Thyroid gland (tissue), 4 donors: ENCODE measurements around the gene CDK19. TPM values are rescaled to one million over a fixed set of nuclear protein-coding genes. Genes with fewer than 3 reads are reported as not detected.

ENCODE experiments used
- DNase-seq, 2 donors: peaks; one replicate each; pipeline ENCODE4 v3.0.0-alpha.2; 2019
- H3K27ac ChIP-seq, 3 donors: fragments of 200-600 bp; sonication (generic); 1 replicate in 2 of 3; 2 replicates in 1 of 3; pipeline ENCODE4 v1.5.1; 2016 to 2019; ENCODE audit warnings: mild to moderate bottlenecking in 1 of 3, moderate library complexity in 1 of 3
- H3K27me3 ChIP-seq: fragments of 200-600 bp; sonication (generic); one replicate; pipeline ENCODE4 v1.5.1; 2019
- H3K36me3 ChIP-seq, 2 donors: fragments of 200-600 bp; sonication (generic); one replicate each; pipeline ENCODE4 v1.5.1; 2016 to 2019
- H3K4me1 ChIP-seq, 2 donors: fragments of 200-600 bp; sonication (generic); one replicate each; pipeline ENCODE4 v1.5.1; 2017 to 2019
- H3K4me3 ChIP-seq, 3 donors: fragments of 200-600 bp; sonication (generic); replicated peaks in 1 of 3; 1 replicate in 2 of 3; 2 replicates in 1 of 3; pipeline ENCODE4 v1.5.1; 2016; ENCODE audit warnings: mild to moderate bottlenecking in 1 of 3
- H3K9me3 ChIP-seq: fragments of 200-600 bp; sonication (generic); one replicate; pipeline ENCODE4 v1.5.1; 2017
- CTCF ChIP-seq, 6 experiments: fragments of 200-600 bp in 3 of 6; fragments of 450-650 bp in 3 of 6; sonication (generic) in 3 of 6; IDR thresholded peaks; one replicate each; pipeline ENCODE4 v1.5.1; 2016 to 2019; ENCODE audit warnings: antibody characterized with exemption in 6 of 6, mild to moderate bottlenecking in 2 of 6, inconsistent platforms in 1 of 6, moderate library complexity in 1 of 6
- POLR2A ChIP-seq, 2 donors: fragments of 450-650 bp; IDR thresholded peaks; one replicate each; pipeline ENCODE4 v1.6.1; 2017; ENCODE audit warnings: antibody characterized with exemption in 2 of 2, mild to moderate bottlenecking in 2 of 2, moderate library complexity in 1 of 2
- WGBS, 2 donors: methylation state at CpG; one replicate each; pipeline ENCODE4 v1.1.5; 2017; 5-methylcytosine and 5-hydroxymethylcytosine counted together
- intact Hi-C: fragments of 100-400 bp; cut with DNase I; formaldehyde crosslinking; loops from one replicate; pipeline ENCODE4 v1.15.1; 2023
- total RNA-seq, 4 donors: library from RNA; depleted of rRNA; stranded (reverse); fragments of >200 nt; gene quantifications; one replicate each; pipeline ENCODE4 v1.2.3, GENCODE V29; 2016

The CDK19 gene
- total RNA-seq, 4 donors from 2014 or later: 12.6 to 17.9 (median 13.3) TPM

GRCh38 chr6:110689275-110689935 lies 125.9 kb downstream of the CDK19 start:
- intact Hi-C loops: no loop called here
- Histone ChIP-seq H3K4me1 (peaks cover 6 to 14% of the 10 kb centered on the region in 2 donors), H3K36me3 (no peaks in the 10 kb centered on the region), H3K9me3 (no peaks in the 10 kb centered on the region), H3K27me3 (no peaks in the 10 kb centered on the region), H3K4me3 (no peak overlapping the region), H3K27ac (no peak overlapping the region)
- peak; percentile 41 to 50 for DNase-seq
- TF ChIP-seq POLR2A (IDR thresholded peaks at IDR 0.05): no peak
- no peak for TF ChIP-seq CTCF (IDR thresholded peaks at IDR 0.05)
- WGBS, 2 donors: 81 to 82% methylated on average over 6 of the region's 6 CpGs

GRCh38 chr6:110688661-110689268 lies 126.5 kb downstream of the CDK19 start:
- 29 to 30% methylated on average over 4 to 6 of the region's 6 CpGs for WGBS, 2 donors
- Histone ChIP-seq H3K9me3 (no peaks in the 10 kb centered on the region), H3K4me3 (no peak overlapping the region), H3K27me3 (no peaks in the 10 kb centered on the region), H3K4me1 (peaks cover 6 to 14% of the 10 kb centered on the region in 2 donors), H3K36me3 (no peaks in the 10 kb centered on the region), H3K27ac (no peak overlapping the region)
- intact Hi-C loops: no loop called here
- DNase-seq: peak; percentile 66 to 75
- no peak for TF ChIP-seq POLR2A (IDR thresholded peaks at IDR 0.05)
- no peak for TF ChIP-seq CTCF (IDR thresholded peaks at IDR 0.05)

- DNase-seq: no peak
- no peak for TF ChIP-seq POLR2A (IDR thresholded peaks at IDR 0.05)
- TF ChIP-seq CTCF (IDR thresholded peaks at IDR 0.05): no peak
- peaks cover 6 to 17% of the 10 kb centered on the region in 2 donors for H3K4me1 ChIP-seq
- no peak overlapping the region for H3K27ac ChIP-seq
- WGBS, 2 donors: 14 to 25% methylated on average over 1 of the region's 1 CpG
- no peak overlapping the region for H3K4me3 ChIP-seq
- intact Hi-C loops: no loop called here
- no peaks in the 10 kb centered on the region for H3K27me3 ChIP-seq
- no peaks in the 10 kb centered on the region for H3K9me3 ChIP-seq
- no peaks in the 10 kb centered on the region for H3K36me3 ChIP-seq
Measured at GRCh38 chr6:110687326-110687725, 127.9 kb downstream of the CDK19 start.

GRCh38 chr6:110683241-110683640 lies 132.0 kb downstream of the CDK19 start:
- WGBS, 2 donors: 73 to 84% methylated on average over 3 of the region's 3 CpGs
- TF ChIP-seq CTCF (IDR thresholded peaks at IDR 0.05) (no peak), POLR2A (IDR thresholded peaks at IDR 0.05) (no peak)
- Histone ChIP-seq H3K9me3 (no peaks in the 10 kb centered on the region), H3K27me3 (no peaks in the 10 kb centered on the region), H3K36me3 (no peaks in the 10 kb centered on the region), H3K27ac (no peak overlapping the region), H3K4me1 (peaks cover 0 to 7% of the 10 kb centered on the region in 2 donors), H3K4me3 (no peak overlapping the region)
- DNase-seq: no peak
- intact Hi-C loops: loop anchor here (5.0 kb wide), 2 partner anchors 194 to 264 kb away; no protein-coding TSS in a partner anchor

- H3K27me3 ChIP-seq: no peaks in the 10 kb centered on the region
- intact Hi-C loops: loop anchor here (5.0 kb wide), 2 partner anchors 195 to 265 kb away; no protein-coding TSS in a partner anchor
- peak; percentile 46 to 60 for DNase-seq
- WGBS, 2 donors: 11 to 24% methylated on average over 1 of the region's 1 CpG
- peak in 5 of 6 experiments; percentile 50 to 85 (median 67) for TF ChIP-seq CTCF (IDR thresholded peaks at IDR 0.05)
- TF ChIP-seq POLR2A (IDR thresholded peaks at IDR 0.05): no peak
- H3K4me3 ChIP-seq: no peak overlapping the region
- H3K36me3 ChIP-seq: no peaks in the 10 kb centered on the region
- no peak overlapping the region for H3K27ac ChIP-seq
- no peaks in the 10 kb centered on the region for H3K9me3 ChIP-seq
- peaks cover 0 to 6% of the 10 kb centered on the region in 2 donors for H3K4me1 ChIP-seq
Measured at GRCh38 chr6:110682460-110682853, 132.8 kb downstream of the CDK19 start.
